Measurements from ENCODE around the gene TCP1.

Gene TCP1

DNA sequence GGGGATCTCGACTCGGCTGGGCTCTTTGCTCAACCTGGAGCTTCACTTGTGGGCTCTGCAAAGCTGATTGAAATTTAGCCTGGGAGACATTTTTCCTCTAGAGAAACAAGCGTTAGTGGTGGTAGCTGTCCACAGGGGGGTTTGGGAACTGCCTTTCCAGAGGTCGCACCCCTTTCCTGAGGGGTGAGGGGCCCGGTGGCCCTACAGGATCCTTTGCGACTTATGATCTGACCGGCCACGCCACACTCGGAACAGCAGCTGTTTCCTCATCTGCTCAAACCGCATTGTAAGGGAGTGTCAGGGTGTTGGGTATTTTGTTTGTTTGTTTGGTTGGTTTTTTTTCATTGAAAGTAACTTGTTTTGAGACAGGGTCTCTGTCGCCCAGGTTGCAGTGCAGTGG is 31.7 kb upstream of the TCP1 start:
- DNase-seq = no peak
- no peak overlapping the region for H2AFZ ChIP-seq (ENCODE audit: insufficient read depth, low read length, poor library complexity)
- no CpG with 5 or more reads among the region's 11 CpGs for WGBS (ENCODE audit: extremely low coverage, insufficient coverage, insufficient read length)
- peaks cover 2% of the 10 kb centered on the region for H3K79me1 ChIP-seq (ENCODE audit: low read length)
- H3K36me3 ChIP-seq (ENCODE audit: control insufficient read depth in 1 of 2, insufficient read depth in 2 of 2, low read length in 2 of 2) = peaks cover 0 to 4% of the 10 kb centered on the region in 2 experiments
- H3K23ac ChIP-seq (ENCODE audit: low read length) = no peak overlapping the region
- H3K14ac ChIP-seq (ENCODE audit: low read length) = no peak overlapping the region
- no peak overlapping the region for H3K18ac ChIP-seq (ENCODE audit: low read length)
- no peak overlapping the region for H3K4me2 ChIP-seq (ENCODE audit: low read length)
- no peak overlapping the region for H3K27ac ChIP-seq (ENCODE audit: low read depth, low read length)
- peaks cover 6% of the 10 kb centered on the region for H3K9me3 ChIP-seq (ENCODE audit: insufficient read depth, low read depth, low read length)
- no peaks in the 10 kb centered on the region for H3K27me3 ChIP-seq (ENCODE audit: insufficient read depth, low read length)
- no peak overlapping the region for H4K12ac ChIP-seq (ENCODE audit: low read depth, low read length)
- no peaks in the 10 kb centered on the region for H3K79me2 ChIP-seq (ENCODE audit: control insufficient read depth, insufficient read depth, low read length, poor library complexity)
- H2AK5ac ChIP-seq (ENCODE audit: low read length) = no peak overlapping the region
- no peak overlapping the region for H3K4me3 ChIP-seq (ENCODE audit: low read depth, low read length)
- no peak overlapping the region for H3K4ac ChIP-seq (ENCODE audit: low read depth, low read length)
- H4K8ac ChIP-seq (ENCODE audit: low read depth, low read length) = no peak overlapping the region
- peaks cover 0 to 3% of the 10 kb centered on the region in 2 experiments for H3K4me1 ChIP-seq (ENCODE audit: control insufficient read depth in 1 of 2, insufficient read depth in 2 of 2, low read length in 2 of 2)
- no peak overlapping the region for H2BK5ac ChIP-seq (ENCODE audit: low read depth, low read length, poor library complexity)
- H2BK120ac ChIP-seq (ENCODE audit: insufficient read depth, low read length, poor library complexity) = no peak overlapping the region
- no peak overlapping the region for H2BK12ac ChIP-seq (ENCODE audit: low read length)
- no peak overlapping the region for H4K91ac ChIP-seq (ENCODE audit: low read depth, low read length)
- H3K9ac ChIP-seq (ENCODE audit: low read length) = no peak overlapping the region

DNA sequence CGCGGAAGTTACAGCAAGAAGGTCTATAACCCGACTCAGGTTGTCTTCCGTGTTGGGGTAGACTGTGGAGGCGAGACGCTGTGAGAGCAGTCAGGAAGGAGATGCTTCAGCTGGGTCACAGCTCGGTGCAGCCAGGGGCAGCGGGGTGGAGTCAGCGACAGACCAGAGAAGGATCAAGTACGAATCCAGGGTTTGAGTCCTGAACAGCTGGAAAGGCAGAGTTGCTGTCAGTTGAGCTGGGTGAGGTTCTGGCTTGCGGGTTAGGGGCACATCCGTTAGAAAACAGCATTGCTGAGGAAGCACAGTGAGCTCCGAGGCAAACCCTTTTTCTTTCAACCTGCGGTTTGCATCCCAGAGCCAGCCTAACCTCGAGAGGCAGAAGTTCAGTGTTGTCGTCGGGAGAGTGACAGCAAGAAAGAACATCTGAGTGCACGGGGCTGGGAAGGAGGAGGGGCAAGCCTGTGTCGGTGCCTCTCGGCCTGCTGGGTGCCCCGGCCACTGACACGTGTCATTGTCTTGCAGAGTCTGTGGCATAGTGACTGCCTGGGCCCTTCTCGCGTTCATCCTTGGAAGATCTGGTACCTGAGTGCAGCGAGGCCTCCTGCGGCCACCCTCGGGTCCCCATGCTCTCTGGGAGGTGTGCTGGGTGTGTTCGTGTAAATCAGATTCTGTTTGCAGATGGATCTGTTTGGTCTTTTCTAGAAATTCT is 30.7 kb upstream of the TCP1 start:
- Histone ChIP-seq H3K36me3 (ENCODE audit: control insufficient read depth in 1 of 2, insufficient read depth in 2 of 2, low read length in 2 of 2) (peaks cover 0 to 4% of the 10 kb centered on the region in 2 experiments), H3K18ac (ENCODE audit: low read length) (no peak overlapping the region), H2AK5ac (ENCODE audit: low read length) (no peak overlapping the region), H2AFZ (ENCODE audit: insufficient read depth, low read length, poor library complexity) (no peak overlapping the region), H2BK5ac (ENCODE audit: low read depth, low read length, poor library complexity) (no peak overlapping the region), H3K4me1 (ENCODE audit: control insufficient read depth in 1 of 2, insufficient read depth in 2 of 2, low read length in 2 of 2) (peaks cover 4 to 8% of the 10 kb centered on the region in 2 experiments), H4K8ac (ENCODE audit: low read depth, low read length) (no peak overlapping the region), H3K4me3 (ENCODE audit: low read depth, low read length) (no peak overlapping the region), H2BK12ac (ENCODE audit: low read length) (no peak overlapping the region), H3K9me3 (ENCODE audit: insufficient read depth, low read depth, low read length) (peaks cover 6% of the 10 kb centered on the region), H3K27me3 (ENCODE audit: insufficient read depth, low read length) (no peaks in the 10 kb centered on the region), H3K9ac (ENCODE audit: low read length) (no peak overlapping the region), H3K27ac (ENCODE audit: low read depth, low read length) (no peak overlapping the region), H3K4me2 (ENCODE audit: low read length) (no peak overlapping the region), H3K79me2 (ENCODE audit: control insufficient read depth, insufficient read depth, low read length, poor library complexity) (no peaks in the 10 kb centered on the region), H2BK120ac (ENCODE audit: insufficient read depth, low read length, poor library complexity) (no peak overlapping the region), H3K14ac (ENCODE audit: low read length) (no peak overlapping the region), H4K91ac (ENCODE audit: low read depth, low read length) (no peak overlapping the region), H4K12ac (ENCODE audit: low read depth, low read length) (no peak overlapping the region), H3K79me1 (ENCODE audit: low read length) (peaks cover 3% of the 10 kb centered on the region), H3K23ac (ENCODE audit: low read length) (no peak overlapping the region), H3K4ac (ENCODE audit: low read depth, low read length) (no peak overlapping the region)
- WGBS (ENCODE audit: extremely low coverage, insufficient coverage, insufficient read length) = no CpG with 5 or more reads among the region's 28 CpGs
- no peak for DNase-seq

- Histone ChIP-seq H3K79me1 (ENCODE audit: low read length) (peaks cover 11% of the 10 kb centered on the region), H4K91ac (ENCODE audit: low read depth, low read length) (no peak overlapping the region), H3K4me2 (ENCODE audit: low read length) (no peak overlapping the region), H2BK12ac (ENCODE audit: low read length) (no peak overlapping the region), H4K12ac (ENCODE audit: low read depth, low read length) (no peak overlapping the region), H2AFZ (ENCODE audit: insufficient read depth, low read length, poor library complexity) (no peak overlapping the region), H2BK120ac (ENCODE audit: insufficient read depth, low read length, poor library complexity) (no peak overlapping the region), H3K9me3 (ENCODE audit: insufficient read depth, low read depth, low read length) (peaks cover 8% of the 10 kb centered on the region), H3K18ac (ENCODE audit: low read length) (no peak overlapping the region), H3K4me3 (ENCODE audit: low read depth, low read length) (no peak overlapping the region), H3K4ac (ENCODE audit: low read depth, low read length) (no peak overlapping the region), H3K36me3 (ENCODE audit: control insufficient read depth in 1 of 2, insufficient read depth in 2 of 2, low read length in 2 of 2) (peaks cover 0 to 4% of the 10 kb centered on the region in 2 experiments), H3K23ac (ENCODE audit: low read length) (no peak overlapping the region), H2AK5ac (ENCODE audit: low read length) (no peak overlapping the region), H4K8ac (ENCODE audit: low read depth, low read length) (no peak overlapping the region), H2BK5ac (ENCODE audit: low read depth, low read length, poor library complexity) (no peak overlapping the region), H3K27me3 (ENCODE audit: insufficient read depth, low read length) (no peaks in the 10 kb centered on the region), H3K14ac (ENCODE audit: low read length) (no peak overlapping the region), H3K4me1 (ENCODE audit: control insufficient read depth in 1 of 2, insufficient read depth in 2 of 2, low read length in 2 of 2) (peaks cover 8 to 17% of the 10 kb centered on the region in 2 experiments), H3K27ac (ENCODE audit: low read depth, low read length) (no peak overlapping the region), H3K79me2 (ENCODE audit: control insufficient read depth, insufficient read depth, low read length, poor library complexity) (no peaks in the 10 kb centered on the region), H3K9ac (ENCODE audit: low read length) (no peak overlapping the region)
- WGBS (ENCODE audit: extremely low coverage, insufficient coverage, insufficient read length) = no CpG with 5 or more reads among the region's 16 CpGs
- no peak for DNase-seq
These were observed 29.7 kb upstream of the TCP1 start for GRCh38 chr6:159819098-159819497.

GRCh38 chr6:159817951-159818739 is 28.7 kb upstream of the TCP1 start:
- Histone ChIP-seq H3K36me3 (ENCODE audit: control insufficient read depth in 1 of 2, insufficient read depth in 2 of 2, low read length in 2 of 2) (peaks cover 0 to 4% of the 10 kb centered on the region in 2 experiments), H3K14ac (ENCODE audit: low read length) (no peak overlapping the region), H2BK120ac (ENCODE audit: insufficient read depth, low read length, poor library complexity) (no peak overlapping the region), H3K9ac (ENCODE audit: low read length) (no peak overlapping the region), H3K4me2 (ENCODE audit: low read length) (no peak overlapping the region), H3K9me3 (ENCODE audit: insufficient read depth, low read depth, low read length) (peaks cover 8% of the 10 kb centered on the region), H3K79me1 (ENCODE audit: low read length) (peaks cover 13% of the 10 kb centered on the region), H4K12ac (ENCODE audit: low read depth, low read length) (no peak overlapping the region), H2AK5ac (ENCODE audit: low read length) (no peak overlapping the region), H4K91ac (ENCODE audit: low read depth, low read length) (no peak overlapping the region), H3K23ac (ENCODE audit: low read length) (no peak overlapping the region), H3K4me1 (ENCODE audit: control insufficient read depth in 1 of 2, insufficient read depth in 2 of 2, low read length in 2 of 2) (peaks cover 8 to 22% of the 10 kb centered on the region in 2 experiments), H2AFZ (ENCODE audit: insufficient read depth, low read length, poor library complexity) (no peak overlapping the region), H3K4ac (ENCODE audit: low read depth, low read length) (no peak overlapping the region), H3K18ac (ENCODE audit: low read length) (no peak overlapping the region), H3K27me3 (ENCODE audit: insufficient read depth, low read length) (no peaks in the 10 kb centered on the region), H4K8ac (ENCODE audit: low read depth, low read length) (no peak overlapping the region), H2BK12ac (ENCODE audit: low read length) (peak overlapping the region; percentile 66), H3K79me2 (ENCODE audit: control insufficient read depth, insufficient read depth, low read length, poor library complexity) (no peaks in the 10 kb centered on the region), H3K27ac (ENCODE audit: low read depth, low read length) (no peak overlapping the region), H3K4me3 (ENCODE audit: low read depth, low read length) (no peak overlapping the region), H2BK5ac (ENCODE audit: low read depth, low read length, poor library complexity) (no peak overlapping the region)
- DNase-seq = no peak
- no CpG with 5 or more reads among the region's 23 CpGs for WGBS (ENCODE audit: extremely low coverage, insufficient coverage, insufficient read length)

Measured in trophoblast cell (in vitro differentiated cells and primary cell).